Embryonic facial prominence (tissue), 1 donor: ENCODE measurements around the gene MICALL2.
"Not testable (repeated sequence)": the region's sequence is repeated elsewhere in the genome, so short reads cannot be mapped to it uniquely, and the experiment has no call there.

Experiments used
- DNase-seq: peaks from one replicate; pipeline ENCODE4 v3.0.0-alpha.2; 2016; ENCODE audit errors: extremely low spot score

MICALL2 gene

GRCh38 chr7:1447551-1448244 lies 11.6 kb downstream of the MICALL2 start:
- DNase-seq: no peak

GRCh38 chr7:1447112-1447511 lies 12.2 kb downstream of the MICALL2 start:
- DNase-seq: no peak

- no peak for DNase-seq
Measured at GRCh38 chr7:1446620-1447032, 12.6 kb downstream of the MICALL2 start.

GRCh38 chr7:1446026-1446425 lies 13.2 kb downstream of the MICALL2 start:
- DNase-seq: not testable (repeated sequence)

GRCh38 chr7:1445341-1445740 lies 13.9 kb downstream of the MICALL2 start:
- DNase-seq: no peak

- no peak for DNase-seq
Measured at GRCh38 chr7:1444925-1445322, 14.3 kb downstream of the MICALL2 start.

- DNase-seq: no peak
Measured at GRCh38 chr7:1444214-1444924, 14.9 kb downstream of the MICALL2 start.

- DNase-seq: not testable (repeated sequence)
Measured at GRCh38 chr7:1443587-1444200, 15.6 kb downstream of the MICALL2 start.

- DNase-seq: no peak
Measured at GRCh38 chr7:1442355-1443124, 16.7 kb downstream of the MICALL2 start.

GRCh38 chr7:1441615-1442354 lies 17.5 kb downstream of the MICALL2 start:
- DNase-seq: no peak

- no peak for DNase-seq
Measured at GRCh38 chr7:1440620-1441019, 18.6 kb downstream of the MICALL2 start.

- no peak for DNase-seq
Measured at GRCh38 chr7:1439373-1440363, 19.6 kb downstream of the MICALL2 start.

GRCh38 chr7:1438821-1439220 lies 20.4 kb downstream of the MICALL2 start:
- no peak for DNase-seq

- DNase-seq: no peak
Measured at GRCh38 chr7:1438208-1438607, 21.1 kb downstream of the MICALL2 start.

- no peak for DNase-seq
Measured at GRCh38 chr7:1437155-1437880, 22.0 kb downstream of the MICALL2 start.

- no peak for DNase-seq
Measured at GRCh38 chr7:1436608-1437007, 22.7 kb downstream of the MICALL2 start.

- DNase-seq: no peak
Measured at GRCh38 chr7:1434891-1435670, 24.2 kb downstream of the MICALL2 start.

- no peak for DNase-seq
Measured at GRCh38 chr7:1434165-1434718, 25.0 kb downstream of the MICALL2 start.
